Anterior cingulate cortex (tissue), 58 donors: ENCODE results near the gene CXXC5.
A peak's percentile ranks its signal among the peaks of the same experiment; 100 is the strongest.

Experiments used
- DNase-seq, 58 donors: peaks; one replicate each; lab custom pipeline; 2025; lab: John Stamatoyannopoulos, UW

CXXC5 gene

DNA sequence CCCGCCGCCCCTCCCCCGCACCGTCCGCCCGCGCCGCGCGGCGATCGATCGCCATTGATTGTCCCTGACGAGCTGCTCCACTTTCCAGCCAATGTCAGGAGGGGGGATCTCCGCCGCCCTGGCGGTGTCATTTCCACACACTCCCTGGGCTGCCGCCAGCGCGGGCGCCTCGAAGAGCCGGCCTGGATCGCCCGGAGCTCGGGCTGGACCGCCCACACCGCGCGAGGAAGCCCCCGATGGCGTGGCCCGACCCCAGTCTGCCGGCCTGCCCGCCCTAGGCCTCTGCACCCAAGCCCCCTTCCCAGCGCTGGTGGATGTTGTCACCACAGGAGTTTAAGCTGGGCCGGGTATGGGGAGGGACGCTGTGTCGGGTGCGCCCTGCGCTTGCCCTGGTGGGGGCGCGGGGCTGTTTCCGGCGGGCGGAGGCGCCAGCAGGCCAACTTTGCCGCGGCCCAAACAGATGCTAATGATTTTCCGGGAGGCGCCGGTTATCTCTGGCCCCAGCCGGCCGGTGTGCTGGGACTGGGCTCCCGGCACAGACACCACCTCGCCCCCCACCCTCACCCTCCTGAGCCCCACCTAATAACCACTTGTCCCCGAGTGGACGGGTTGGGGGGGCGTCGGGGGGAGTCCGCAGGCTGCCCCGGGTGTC, 10.6 kb upstream of the CXXC5 start:
- peak in 50 of 58 donors; percentile 7 to 87 (median 74) for DNase-seq

DNA sequence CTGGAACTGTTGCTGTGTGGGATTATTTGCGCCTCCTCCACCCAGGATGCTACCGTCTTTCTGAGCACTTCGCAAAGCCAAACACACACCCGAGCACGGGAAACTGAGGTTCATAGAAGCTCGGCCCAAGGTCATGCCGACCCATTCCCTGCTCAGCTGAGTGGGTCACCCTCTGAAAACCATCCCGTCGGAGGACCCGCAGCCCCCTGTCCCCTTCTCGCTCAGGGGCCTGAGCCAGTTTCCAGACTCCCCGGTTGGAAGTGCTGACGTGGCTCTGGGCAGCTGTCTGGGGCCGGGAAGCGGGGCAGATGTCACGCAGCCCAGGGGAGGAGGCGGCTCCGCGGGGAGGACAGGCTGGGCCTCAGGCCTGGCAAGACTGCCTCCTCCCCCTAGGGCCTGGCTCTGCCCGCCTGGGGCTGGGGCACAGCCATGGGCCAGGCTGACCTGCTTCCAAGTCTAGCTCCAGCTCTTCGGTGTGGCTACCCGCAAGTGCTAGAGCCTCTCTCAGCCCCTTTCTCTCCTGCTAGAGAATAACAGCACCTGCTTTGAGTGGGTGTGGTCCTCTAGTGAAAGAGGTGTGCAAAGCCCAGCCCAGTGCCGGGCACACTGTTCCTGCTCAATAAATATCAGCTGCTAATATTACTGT, 9.9 kb upstream of the CXXC5 start:
- DNase-seq: peak in 51 of 58 donors; percentile 38 to 91 (median 76)

DNA sequence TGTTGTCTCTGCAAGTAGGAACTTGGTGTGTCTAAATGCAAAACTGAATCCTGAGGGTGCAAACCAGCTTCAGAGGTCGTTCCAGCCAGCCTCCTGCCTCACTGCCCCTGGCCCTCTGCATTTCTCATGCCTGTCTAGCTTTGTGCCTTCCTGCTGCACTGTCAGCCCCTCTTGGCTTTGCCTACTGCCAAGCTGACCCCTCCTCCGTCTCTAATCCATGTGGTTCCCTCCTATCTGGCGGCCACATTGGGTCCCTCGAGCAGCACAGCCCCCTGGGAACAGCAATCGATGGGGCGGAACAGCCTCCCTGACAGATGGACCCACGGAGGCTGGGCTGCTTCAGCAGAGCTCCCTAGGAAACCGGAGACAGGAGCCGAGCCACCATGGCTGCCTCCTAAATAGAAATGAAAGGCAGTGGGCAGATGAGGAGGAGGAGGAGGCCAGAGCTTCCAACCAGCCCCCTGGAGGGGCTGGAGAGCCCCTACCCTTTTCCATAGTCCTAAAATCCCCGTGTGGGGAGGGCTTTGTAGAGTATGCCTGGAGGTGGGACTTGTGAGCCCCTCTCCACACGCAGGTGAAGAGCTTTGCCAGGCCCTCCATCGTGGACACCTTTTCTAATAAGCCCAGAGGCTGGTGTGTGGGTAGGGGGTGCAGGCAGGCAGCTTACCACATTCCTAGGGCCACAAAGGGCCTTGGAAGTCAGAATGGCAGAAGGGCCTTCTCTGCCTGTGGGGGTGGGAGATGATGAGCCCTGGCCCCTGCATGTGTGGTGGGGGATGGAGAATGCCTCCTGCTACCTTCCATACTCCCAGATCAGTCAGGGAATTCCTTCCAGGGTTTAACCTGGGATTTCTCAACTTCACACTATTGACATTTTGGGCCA, 9.2 kb upstream of the CXXC5 start:
- DNase-seq: no peak

DNA sequence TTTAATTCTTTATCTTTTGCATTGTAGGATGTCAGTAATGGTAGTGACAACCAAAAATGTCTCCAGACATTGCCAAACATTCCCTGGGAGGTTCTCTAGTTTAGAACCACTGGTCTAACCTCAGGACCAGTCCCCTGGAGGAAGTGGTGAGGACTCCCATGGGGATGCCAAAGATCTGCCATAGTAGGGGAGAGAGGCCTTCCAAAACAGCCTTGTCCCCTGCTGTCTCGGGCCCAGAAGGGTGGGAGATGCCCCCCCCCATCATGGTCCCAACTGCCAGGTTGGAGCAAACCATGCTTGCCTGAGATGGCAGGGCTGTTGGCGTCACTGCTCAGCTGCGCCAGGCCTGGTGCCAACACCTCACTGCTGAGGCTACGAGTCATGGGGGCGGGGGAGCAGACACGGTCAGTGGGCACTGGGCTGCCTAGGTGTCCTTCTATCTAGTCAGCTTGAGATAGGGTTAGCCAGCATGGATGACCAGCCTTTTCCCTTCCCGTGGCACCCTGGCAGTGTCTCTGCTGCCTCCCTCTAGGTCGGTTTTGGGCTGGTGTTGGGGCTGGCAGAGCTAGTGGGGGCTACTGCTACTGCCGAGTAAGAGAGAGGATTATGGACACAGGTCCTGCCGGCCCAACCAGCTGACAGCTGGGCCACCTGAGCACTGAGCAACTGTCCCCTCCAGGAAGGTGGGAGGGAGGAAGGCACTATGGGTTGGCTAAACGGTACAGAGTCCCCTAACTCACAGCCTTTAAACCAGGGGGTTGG, 8.3 kb upstream of the CXXC5 start:
- peak in 18 of 58 donors; percentile 9 to 70 (median 46) for DNase-seq

DNA sequence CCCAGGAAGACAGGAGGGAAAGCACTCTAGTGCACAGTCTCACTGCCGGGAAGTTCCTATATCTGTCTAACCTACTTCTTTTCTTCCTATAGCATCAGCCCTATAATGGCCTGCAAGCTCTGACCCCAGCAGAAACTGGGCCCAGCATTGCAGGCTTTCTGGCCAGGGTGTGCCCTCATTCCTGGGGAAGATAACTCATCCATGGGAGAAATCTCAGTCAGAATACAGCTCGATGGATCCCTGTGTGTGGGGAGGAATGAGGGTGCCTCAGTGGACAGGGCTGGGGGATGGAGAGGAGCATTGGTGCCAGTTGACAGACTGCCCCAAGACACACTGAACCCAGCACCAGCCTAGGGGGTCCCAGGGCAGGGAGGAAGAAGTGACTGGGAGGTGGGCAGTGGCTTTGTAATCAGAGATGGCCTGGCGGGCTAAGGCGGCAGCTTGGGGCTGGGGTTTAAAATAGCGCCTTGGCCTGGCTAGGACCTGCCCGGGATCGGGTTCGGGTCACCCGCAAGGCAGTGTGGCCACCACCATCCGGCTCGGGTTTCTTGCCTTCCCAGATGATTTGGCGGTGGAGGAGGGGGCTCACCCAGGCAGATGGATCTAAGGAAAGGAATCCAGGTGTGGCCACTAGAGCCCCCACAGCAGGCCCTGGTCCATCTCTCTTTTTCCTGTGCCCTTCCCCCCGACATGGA, 7.6 kb upstream of the CXXC5 start:
- no peak for DNase-seq

DNA sequence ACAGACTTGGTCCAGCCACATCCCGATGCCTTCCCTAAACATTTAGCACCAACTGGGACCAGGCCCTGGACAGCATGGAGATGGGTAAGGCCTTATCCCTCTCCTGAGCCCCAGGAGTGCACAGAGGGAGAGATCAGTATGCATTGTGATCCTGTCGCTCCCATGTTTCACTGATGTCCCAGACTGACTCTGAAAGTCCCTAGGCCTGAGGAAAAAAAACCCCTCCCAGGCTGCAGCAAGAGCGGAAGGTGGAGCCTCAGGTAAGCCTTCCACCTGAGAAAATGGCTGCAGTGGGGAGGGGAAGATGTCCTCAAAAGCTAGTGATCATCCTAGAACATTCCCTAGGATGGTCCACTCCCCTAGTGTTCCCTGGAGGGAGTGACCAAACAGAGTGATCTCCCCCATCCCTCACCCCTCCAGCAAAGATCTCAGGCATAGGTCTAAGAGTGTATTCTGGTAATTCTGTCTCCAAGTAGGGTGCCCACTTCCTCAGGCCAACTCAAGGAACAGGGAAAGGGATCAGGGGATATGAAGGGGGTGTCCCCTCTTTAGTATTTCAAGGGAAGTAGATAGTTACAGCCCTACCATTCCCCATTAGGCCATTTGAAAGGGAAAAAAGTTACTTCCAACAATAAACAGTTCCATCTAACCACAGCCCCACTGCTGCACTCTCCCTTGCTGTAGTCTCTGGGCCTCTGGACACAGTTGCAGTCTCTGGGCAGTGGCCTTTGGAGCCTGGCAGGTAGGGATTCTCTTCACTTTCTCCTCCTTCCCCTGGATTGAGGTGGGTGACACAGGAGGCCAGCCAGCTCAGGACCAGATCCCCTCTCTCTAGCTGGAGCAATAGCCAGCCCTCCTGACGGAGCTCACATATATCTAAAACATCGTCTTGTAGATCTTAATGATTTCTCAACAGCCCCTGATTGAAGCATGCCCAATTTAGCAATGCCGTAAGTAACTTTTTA, 6.8 kb upstream of the CXXC5 start:
- no peak for DNase-seq

DNA sequence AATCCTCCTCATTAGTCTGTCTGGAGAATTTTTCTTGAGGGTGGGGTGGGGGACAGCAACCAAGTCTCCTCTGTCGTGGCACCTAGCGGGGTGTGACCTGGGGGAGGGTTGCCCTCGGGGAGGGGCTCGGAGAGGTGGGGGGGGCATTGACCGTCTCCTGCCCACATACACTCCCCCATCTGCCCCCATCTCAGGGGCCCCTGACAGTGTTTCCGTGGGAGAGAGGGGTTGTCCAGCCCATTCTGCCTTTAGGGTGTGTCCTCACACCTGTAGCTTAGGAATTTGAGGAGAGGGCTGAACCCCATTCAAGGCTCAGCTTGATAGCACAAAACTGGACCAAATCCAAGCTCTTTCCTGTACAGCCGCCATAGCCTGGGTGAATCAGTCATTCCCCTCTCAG, 5.9 kb upstream of the CXXC5 start:
- no peak for DNase-seq

DNA sequence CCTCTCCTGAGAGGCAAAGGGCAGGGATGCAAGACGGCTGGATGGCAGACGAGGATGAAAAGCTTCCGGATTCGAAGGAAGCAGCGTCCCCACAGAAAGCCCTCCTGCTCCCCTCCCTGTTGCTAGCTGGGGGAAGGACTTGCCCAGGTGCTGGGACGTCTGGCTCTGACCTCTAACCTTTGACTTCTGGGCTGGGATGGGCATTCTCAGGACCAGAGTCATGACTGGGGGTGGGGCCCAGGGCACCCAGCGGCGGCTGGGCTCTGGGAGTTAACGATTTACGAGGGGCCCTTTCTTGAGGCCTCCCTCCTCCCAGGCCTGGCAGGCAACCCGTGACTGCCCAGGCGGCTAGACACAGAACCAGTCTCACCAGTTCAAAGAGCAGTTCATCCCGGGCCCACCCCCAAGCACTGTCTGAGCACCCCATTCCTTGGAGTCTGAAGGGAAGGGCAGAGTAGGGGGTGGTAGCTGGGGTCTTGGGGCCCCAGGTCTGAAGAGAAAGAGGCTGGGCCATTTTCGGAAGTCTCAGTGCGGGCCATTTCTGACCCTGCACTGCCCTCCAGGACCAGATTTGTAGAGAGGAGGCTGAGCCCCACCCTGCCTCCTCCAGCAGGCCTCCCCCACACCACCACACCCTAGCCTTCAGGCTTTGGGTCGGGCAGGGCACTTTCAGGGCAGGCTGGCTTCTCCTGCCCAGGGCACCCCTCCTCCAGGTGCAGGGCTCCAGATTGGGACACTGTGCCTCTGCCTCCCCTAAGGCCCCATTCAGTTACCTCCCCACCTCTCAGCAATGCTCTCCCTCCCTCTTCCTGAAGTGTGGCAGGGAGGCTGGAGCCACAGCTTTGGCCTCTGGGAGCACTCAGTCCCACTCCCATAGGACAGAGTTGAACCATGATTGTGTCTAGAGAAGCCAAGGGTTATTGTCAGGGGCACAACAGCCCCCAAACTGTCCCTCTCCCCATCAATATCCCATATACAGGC, 5.0 kb upstream of the CXXC5 start:
- no peak for DNase-seq

DNA sequence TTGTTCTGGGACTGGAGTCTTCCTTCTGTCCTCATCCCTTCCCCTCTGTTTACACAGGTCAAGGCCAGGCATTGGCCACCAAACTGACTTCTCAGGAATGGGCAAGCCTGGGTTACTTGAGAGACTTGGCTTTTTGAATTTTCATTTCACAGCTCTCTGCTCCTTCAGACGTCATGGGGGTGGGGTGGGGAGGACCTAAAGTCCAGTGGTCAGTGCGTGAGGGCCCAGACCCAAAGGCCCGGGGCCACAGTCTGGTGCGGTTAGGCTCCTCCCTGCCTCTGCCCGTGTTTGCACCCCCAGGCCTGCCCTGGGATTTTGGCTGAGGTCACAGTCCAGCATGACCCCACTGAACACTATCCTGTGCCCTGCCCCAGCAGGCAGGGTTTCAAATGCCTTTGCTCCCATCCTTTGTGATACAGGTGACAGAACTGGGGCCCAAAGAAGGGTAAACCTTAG, 4.1 kb upstream of the CXXC5 start:
- no peak for DNase-seq

DNA sequence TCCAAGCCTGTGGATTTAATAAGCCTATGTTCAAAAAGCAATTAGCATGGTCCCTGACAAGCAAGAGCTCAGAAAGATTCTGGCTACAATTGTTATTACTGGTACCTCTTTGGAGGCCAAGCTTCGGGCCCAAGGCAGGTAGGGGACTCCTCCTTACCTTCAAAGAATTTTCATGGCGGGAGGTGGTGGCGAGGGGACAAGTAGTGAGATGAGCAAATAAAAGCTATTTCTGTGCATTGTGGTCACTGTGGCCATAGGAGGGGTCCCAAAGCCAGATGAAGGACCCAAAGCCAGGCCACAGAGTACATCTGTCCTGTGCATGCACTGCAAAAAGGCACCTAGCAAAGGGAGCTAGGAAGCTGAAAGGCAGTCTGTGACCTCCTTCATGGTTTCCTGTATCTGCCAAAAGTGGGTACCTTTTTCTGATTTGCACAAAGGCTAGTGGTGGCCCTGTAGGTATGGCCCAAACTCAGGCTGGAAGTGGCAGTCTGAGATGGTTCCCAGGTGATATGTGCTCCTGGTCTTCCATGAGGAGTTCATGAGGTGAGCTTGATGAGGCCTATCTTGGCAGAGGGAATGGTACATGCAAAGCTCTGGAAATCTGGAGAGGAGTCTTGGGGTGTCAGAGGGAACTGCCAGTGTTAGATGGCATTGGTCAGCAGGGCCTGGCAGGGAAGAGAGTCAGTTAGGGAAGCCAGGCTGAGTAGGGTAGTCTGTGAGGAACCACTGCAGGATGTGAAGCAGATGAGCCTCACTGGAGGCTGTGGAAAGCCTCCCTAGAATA, 3.3 kb upstream of the CXXC5 start:
- DNase-seq: no peak

DNA sequence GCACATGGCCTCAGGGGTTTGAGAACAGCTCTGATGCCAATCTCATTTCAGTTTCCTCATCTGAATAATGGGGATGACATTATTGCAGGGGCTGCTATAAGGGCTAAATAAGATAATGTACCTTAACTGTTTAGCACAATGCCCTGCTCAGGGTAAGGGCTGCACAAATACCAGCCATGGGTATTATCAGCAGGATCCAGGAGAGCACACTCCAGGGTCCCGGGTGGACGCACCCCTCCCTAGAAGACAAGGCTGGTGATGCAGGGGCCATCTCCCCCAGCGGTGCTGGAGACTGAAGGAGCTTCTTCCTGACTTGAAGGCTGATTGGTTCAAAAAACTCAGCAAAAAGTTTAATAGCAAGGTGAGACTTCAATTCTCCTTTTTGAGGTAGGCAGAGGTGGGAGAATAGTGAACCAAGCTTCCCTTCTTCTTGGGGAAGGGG, 2.7 kb upstream of the CXXC5 start:
- DNase-seq: no peak

DNA sequence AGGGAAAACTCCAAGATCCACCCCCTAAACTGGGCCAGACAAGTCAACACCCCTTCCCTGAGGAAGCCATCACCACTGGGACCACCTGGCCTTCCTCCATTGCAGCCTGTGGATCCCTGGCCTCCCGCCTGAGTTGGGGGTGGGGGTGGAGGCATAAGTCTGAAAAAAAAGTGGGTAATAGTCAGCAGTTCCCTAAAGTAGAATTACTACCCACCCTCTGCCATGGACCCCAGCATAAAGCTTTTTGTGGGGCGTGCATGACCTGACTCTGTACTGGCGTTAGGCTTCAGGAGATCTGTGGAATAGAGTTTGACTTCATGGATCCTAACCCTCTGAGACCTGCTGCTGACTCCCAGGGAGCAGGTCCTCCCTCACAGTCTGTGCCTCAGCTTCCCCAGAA, 2.0 kb upstream of the CXXC5 start:
- DNase-seq: no peak

DNA sequence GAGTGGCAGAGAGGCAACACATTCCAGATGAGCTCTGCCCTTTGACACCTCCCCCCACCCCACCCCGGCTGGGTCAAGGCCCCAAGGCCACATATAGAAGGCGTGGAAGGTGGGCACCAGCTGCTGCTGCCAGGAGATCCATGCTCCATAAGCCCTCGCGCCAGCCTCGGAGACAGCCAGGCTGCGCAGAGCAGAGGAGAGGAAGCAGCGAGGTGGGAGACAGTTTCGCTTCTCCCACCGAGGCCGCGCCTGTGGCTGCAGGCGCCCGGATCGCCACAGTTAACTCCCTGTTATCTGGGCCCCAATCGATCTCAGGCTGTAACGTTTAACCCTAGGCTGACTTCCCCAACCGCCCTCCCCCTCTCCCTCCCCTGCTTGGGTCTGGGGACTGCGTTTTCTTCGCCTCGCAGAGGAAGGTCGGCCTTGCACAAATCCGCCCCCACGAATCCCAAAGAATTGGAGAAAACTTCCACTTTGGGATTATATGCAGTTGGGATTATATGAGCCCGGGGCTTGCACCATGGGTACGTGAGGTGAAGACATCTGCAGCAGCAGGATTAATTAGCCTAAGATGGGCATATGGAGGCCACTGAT, 1.1 kb upstream of the CXXC5 start:
- peak in 2 of 58 donors; percentile 31 to 35 for DNase-seq

DNA sequence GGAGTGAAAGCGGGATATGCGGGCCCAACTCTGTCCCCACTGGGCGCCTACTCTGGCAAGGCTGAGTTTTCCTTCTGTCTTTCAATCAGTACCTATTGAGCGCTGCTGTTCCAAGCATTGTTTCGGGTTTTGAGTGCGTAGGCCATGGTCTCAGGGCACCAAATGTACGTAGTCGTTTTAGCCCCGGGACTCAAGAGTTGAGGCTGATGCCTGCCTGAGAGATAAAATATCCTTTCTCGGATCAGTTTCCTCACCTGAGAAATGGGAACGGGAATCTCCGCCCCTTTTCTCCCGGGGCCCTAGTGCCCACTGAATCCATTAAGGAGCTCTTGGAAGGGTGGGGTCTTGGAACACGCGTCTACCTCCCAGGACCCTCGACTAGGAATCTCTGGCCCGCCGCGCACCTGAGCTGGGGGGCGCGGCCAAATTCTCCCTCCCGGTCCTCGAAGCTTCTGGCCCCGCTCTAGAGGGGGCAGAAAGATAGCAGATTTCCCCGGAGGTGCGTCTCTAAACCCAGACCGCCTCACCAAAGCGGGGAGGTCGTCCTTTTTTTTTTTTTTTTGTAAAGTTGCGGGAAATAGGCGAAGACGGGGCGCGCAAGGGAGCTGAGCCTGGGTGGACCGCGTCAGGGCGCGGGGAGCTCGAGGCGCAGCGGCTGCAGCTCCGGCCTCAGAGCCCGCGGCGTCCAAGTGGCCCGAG, 494 bp upstream of the CXXC5 start:
- DNase-seq: no peak
